ENCODE data around the gene SLC52A3.
"Not testable (repeated sequence)": the region's sequence is repeated elsewhere in the genome, so short reads cannot be mapped to it uniquely, and the experiment has no call there.

Gene SLC52A3

GRCh38 chr20:728256-728944, 39.9 kb downstream of the SLC52A3 start:
- Histone ChIP-seq H3K4me3 (ENCODE audit: extremely low read depth, insufficient read depth, low read length, poor library complexity, severe bottlenecking) (peak overlapping the region; percentile 55), H3K4me1 (ENCODE audit: control insufficient read depth, insufficient read depth, low read length, poor library complexity, severe bottlenecking) (no peaks in the 10 kb centered on the region), H3K36me3 (ENCODE audit: control insufficient read depth, insufficient read depth, low read length) (no peaks in the 10 kb centered on the region), H3K9me3 (ENCODE audit: control insufficient read depth, low read length) (no peaks in the 10 kb centered on the region), H3K27ac (ENCODE audit: low read depth, low read length, severe bottlenecking) (no peak overlapping the region)
- WGBS, 2 experiments (ENCODE audit: insufficient coverage in 2 of 2), result 5 to 6% methylated on average over 48 to 54 of the region's 60 CpGs

GRCh38 chr20:726160-726559, 42.1 kb downstream of the SLC52A3 start:
- no peaks in the 10 kb centered on the region for H3K36me3 ChIP-seq (ENCODE audit: control insufficient read depth, insufficient read depth, low read length)
- H3K4me3 ChIP-seq (ENCODE audit: extremely low read depth, insufficient read depth, low read length, poor library complexity, severe bottlenecking), result no peak overlapping the region
- H3K4me1 ChIP-seq (ENCODE audit: control insufficient read depth, insufficient read depth, low read length, poor library complexity, severe bottlenecking), result no peaks in the 10 kb centered on the region
- no peaks in the 10 kb centered on the region for H3K9me3 ChIP-seq (ENCODE audit: control insufficient read depth, low read length)
- 92 to 100% methylated on average over 2 of the region's 4 CpGs for WGBS, 2 experiments (ENCODE audit: insufficient coverage in 2 of 2)
- H3K27ac ChIP-seq (ENCODE audit: low read depth, low read length, severe bottlenecking), result no peak overlapping the region

GRCh38 chr20:725491-725890, 42.8 kb downstream of the SLC52A3 start:
- H3K4me1 ChIP-seq (ENCODE audit: control insufficient read depth, insufficient read depth, low read length, poor library complexity, severe bottlenecking), result no peaks in the 10 kb centered on the region
- no peak overlapping the region for H3K4me3 ChIP-seq (ENCODE audit: extremely low read depth, insufficient read depth, low read length, poor library complexity, severe bottlenecking)
- H3K9me3 ChIP-seq (ENCODE audit: control insufficient read depth, low read length), result no peaks in the 10 kb centered on the region
- H3K36me3 ChIP-seq (ENCODE audit: control insufficient read depth, insufficient read depth, low read length), result no peaks in the 10 kb centered on the region
- 86 to 93% methylated on average over 5 to 7 of the region's 7 CpGs for WGBS, 2 experiments (ENCODE audit: insufficient coverage in 2 of 2)
- no peak overlapping the region for H3K27ac ChIP-seq (ENCODE audit: low read depth, low read length, severe bottlenecking)

- H3K4me1 ChIP-seq (ENCODE audit: control insufficient read depth, insufficient read depth, low read length, poor library complexity, severe bottlenecking); H3K27ac ChIP-seq (ENCODE audit: low read depth, low read length, severe bottlenecking); H3K4me3 ChIP-seq (ENCODE audit: extremely low read depth, insufficient read depth, low read length, poor library complexity, severe bottlenecking); H3K9me3 ChIP-seq (ENCODE audit: control insufficient read depth, low read length); H3K36me3 ChIP-seq (ENCODE audit: control insufficient read depth, insufficient read depth, low read length): not testable (repeated sequence)
- 91 to 98% methylated on average over 6 to 7 of the region's 7 CpGs for WGBS, 2 experiments (ENCODE audit: insufficient coverage in 2 of 2)
Observed at GRCh38 chr20:724797-725196, 43.5 kb downstream of the SLC52A3 start.

DNA sequence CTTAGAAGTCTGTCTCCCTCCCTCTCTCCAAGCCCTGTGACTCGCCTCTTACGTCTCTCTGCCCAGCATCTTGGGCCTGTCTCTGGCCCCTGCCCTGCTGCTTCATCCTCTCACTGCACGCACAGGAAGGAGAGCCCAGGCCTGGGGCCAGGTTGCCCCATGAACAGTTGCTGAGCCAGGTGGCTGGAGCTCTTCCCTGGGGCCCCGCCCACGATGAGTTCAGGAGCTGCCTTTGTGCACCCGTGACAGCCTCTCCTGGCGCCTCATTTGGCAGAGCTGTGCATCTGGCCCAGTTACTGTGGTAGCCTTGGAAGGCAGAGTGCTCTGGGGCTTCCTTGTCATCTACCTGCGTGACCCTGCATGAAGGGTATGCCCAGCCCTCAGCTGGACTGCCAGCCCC, 44.5 kb downstream of the SLC52A3 start:
- Histone ChIP-seq H3K27ac (ENCODE audit: low read depth, low read length, severe bottlenecking) (no peak overlapping the region), H3K36me3 (ENCODE audit: control insufficient read depth, insufficient read depth, low read length) (no peaks in the 10 kb centered on the region), H3K4me1 (ENCODE audit: control insufficient read depth, insufficient read depth, low read length, poor library complexity, severe bottlenecking) (no peaks in the 10 kb centered on the region), H3K9me3 (ENCODE audit: control insufficient read depth, low read length) (no peaks in the 10 kb centered on the region), H3K4me3 (ENCODE audit: extremely low read depth, insufficient read depth, low read length, poor library complexity, severe bottlenecking) (no peak overlapping the region)
- 69 to 73% methylated on average over 8 of the region's 8 CpGs for WGBS, 2 experiments (ENCODE audit: insufficient coverage in 2 of 2)

GRCh38 chr20:722822-723644, 45.3 kb downstream of the SLC52A3 start:
- Histone ChIP-seq H3K27ac (ENCODE audit: low read depth, low read length, severe bottlenecking) (no peak overlapping the region), H3K4me1 (ENCODE audit: control insufficient read depth, insufficient read depth, low read length, poor library complexity, severe bottlenecking) (no peaks in the 10 kb centered on the region), H3K4me3 (ENCODE audit: extremely low read depth, insufficient read depth, low read length, poor library complexity, severe bottlenecking) (no peak overlapping the region), H3K36me3 (ENCODE audit: control insufficient read depth, insufficient read depth, low read length) (no peaks in the 10 kb centered on the region), H3K9me3 (ENCODE audit: control insufficient read depth, low read length) (no peaks in the 10 kb centered on the region)
- 83 to 89% methylated on average over 9 to 10 of the region's 11 CpGs for WGBS, 2 experiments (ENCODE audit: insufficient coverage in 2 of 2)

DNA sequence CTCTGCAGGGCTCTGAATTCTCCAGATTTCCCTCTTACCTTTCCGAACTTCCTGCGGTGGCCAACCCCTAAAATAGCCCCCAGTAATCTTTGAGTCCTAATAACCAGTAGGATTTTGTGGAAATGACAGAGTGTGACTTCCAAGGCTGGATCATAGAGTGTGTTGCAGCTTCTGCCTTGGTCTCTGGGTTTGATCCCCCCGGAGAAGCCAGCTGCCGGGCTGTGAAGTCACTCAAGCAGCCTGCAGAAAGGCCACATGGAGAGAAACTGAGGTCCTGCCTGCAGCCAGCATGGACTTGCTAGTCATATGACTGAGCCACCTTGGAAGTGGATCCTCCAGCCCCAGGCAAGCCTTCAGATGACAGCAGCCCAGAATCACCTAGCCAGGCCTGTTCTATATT, 46.4 kb downstream of the SLC52A3 start:
- H3K4me1 ChIP-seq (ENCODE audit: control insufficient read depth, insufficient read depth, low read length, poor library complexity, severe bottlenecking), result no peaks in the 10 kb centered on the region
- no peaks in the 10 kb centered on the region for H3K36me3 ChIP-seq (ENCODE audit: control insufficient read depth, insufficient read depth, low read length)
- no peak overlapping the region for H3K27ac ChIP-seq (ENCODE audit: low read depth, low read length, severe bottlenecking)
- 67 to 82% methylated on average over 2 of the region's 4 CpGs for WGBS, 2 experiments (ENCODE audit: insufficient coverage in 2 of 2)
- H3K4me3 ChIP-seq (ENCODE audit: extremely low read depth, insufficient read depth, low read length, poor library complexity, severe bottlenecking), result no peak overlapping the region
- H3K9me3 ChIP-seq (ENCODE audit: control insufficient read depth, low read length), result no peaks in the 10 kb centered on the region

GRCh38 chr20:719816-720215, 48.5 kb downstream of the SLC52A3 start:
- H3K9me3 ChIP-seq (ENCODE audit: control insufficient read depth, low read length), result no peaks in the 10 kb centered on the region
- WGBS, 2 experiments (ENCODE audit: insufficient coverage in 2 of 2), result 73 to 74% methylated on average over 8 of the region's 11 CpGs
- H3K4me1 ChIP-seq (ENCODE audit: control insufficient read depth, insufficient read depth, low read length, poor library complexity, severe bottlenecking), result no peaks in the 10 kb centered on the region
- H3K27ac ChIP-seq (ENCODE audit: low read depth, low read length, severe bottlenecking), result no peak overlapping the region
- H3K4me3 ChIP-seq (ENCODE audit: extremely low read depth, insufficient read depth, low read length, poor library complexity, severe bottlenecking), result no peak overlapping the region
- no peaks in the 10 kb centered on the region for H3K36me3 ChIP-seq (ENCODE audit: control insufficient read depth, insufficient read depth, low read length)

DNA sequence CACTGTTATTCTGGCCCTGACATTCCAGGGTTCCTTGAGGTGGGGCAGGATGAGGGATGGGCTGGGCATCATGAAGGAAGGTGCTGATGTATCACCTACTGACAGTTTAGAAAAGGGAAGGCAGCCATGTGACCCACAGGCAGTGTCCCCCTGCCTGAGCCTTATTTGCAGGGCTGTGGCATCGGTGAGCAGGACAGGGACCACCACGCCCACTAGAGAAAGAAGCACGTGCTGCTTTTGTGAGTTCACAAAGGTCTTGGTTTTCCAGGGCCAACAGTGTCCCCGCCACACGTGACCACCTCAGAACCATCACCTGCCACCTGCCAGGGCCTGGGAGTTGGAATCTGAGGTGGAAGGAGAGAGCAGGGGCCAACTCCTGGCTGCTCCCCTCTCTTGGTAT, 49.2 kb downstream of the SLC52A3 start:
- H3K27ac ChIP-seq (ENCODE audit: low read depth, low read length, severe bottlenecking), result no peak overlapping the region
- no peaks in the 10 kb centered on the region for H3K4me1 ChIP-seq (ENCODE audit: control insufficient read depth, insufficient read depth, low read length, poor library complexity, severe bottlenecking)
- no peak overlapping the region for H3K4me3 ChIP-seq (ENCODE audit: extremely low read depth, insufficient read depth, low read length, poor library complexity, severe bottlenecking)
- no peaks in the 10 kb centered on the region for H3K36me3 ChIP-seq (ENCODE audit: control insufficient read depth, insufficient read depth, low read length)
- WGBS, 2 experiments (ENCODE audit: insufficient coverage in 2 of 2), result 83 to 90% methylated on average over 5 of the region's 5 CpGs
- no peaks in the 10 kb centered on the region for H3K9me3 ChIP-seq (ENCODE audit: control insufficient read depth, low read length)

- WGBS, 2 experiments (ENCODE audit: insufficient coverage in 2 of 2), result 77 to 85% methylated on average over 4 to 5 of the region's 5 CpGs
- no peaks in the 10 kb centered on the region for H3K4me1 ChIP-seq (ENCODE audit: control insufficient read depth, insufficient read depth, low read length, poor library complexity, severe bottlenecking)
- H3K27ac ChIP-seq (ENCODE audit: low read depth, low read length, severe bottlenecking), result no peak overlapping the region
- H3K36me3 ChIP-seq (ENCODE audit: control insufficient read depth, insufficient read depth, low read length), result no peaks in the 10 kb centered on the region
- H3K9me3 ChIP-seq (ENCODE audit: control insufficient read depth, low read length), result peaks cover 4% of the 10 kb centered on the region
- no peak overlapping the region for H3K4me3 ChIP-seq (ENCODE audit: extremely low read depth, insufficient read depth, low read length, poor library complexity, severe bottlenecking)
Observed at GRCh38 chr20:717832-718231, 50.5 kb downstream of the SLC52A3 start.

DNA sequence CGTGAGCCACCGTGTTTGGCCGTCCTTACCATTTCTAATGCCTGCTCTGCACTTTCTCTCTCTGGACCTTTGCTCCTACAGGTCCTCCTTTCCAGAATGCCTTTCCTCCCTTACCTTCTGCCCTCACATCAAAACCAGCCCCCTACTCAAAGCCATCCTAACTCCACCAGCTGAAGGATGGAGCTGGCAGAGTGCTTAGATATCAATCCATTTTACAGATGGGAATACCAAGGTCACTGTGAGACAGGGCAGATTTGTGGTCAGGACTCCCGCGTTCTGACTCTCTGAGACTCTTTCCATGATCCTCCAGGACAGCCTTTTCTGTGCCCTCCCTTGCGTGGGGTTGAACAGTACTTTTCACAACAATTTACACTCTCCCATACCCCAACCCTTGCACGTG, 51.0 kb downstream of the SLC52A3 start:
- 84% methylated on average over 7 of the region's 7 CpGs for WGBS, 2 experiments (ENCODE audit: insufficient coverage in 2 of 2)
- Histone ChIP-seq H3K4me3 (ENCODE audit: extremely low read depth, insufficient read depth, low read length, poor library complexity, severe bottlenecking) (no peak overlapping the region), H3K36me3 (ENCODE audit: control insufficient read depth, insufficient read depth, low read length) (no peaks in the 10 kb centered on the region), H3K27ac (ENCODE audit: low read depth, low read length, severe bottlenecking) (no peak overlapping the region), H3K4me1 (ENCODE audit: control insufficient read depth, insufficient read depth, low read length, poor library complexity, severe bottlenecking) (no peaks in the 10 kb centered on the region), H3K9me3 (ENCODE audit: control insufficient read depth, low read length) (peaks cover 4% of the 10 kb centered on the region)

Data from mesodermal cell (in vitro differentiated cells).